NCI-H2107 (cell line): Measurements from ENCODE around the gene RAD1.
"Not testable (repeated sequence)": the region's sequence is repeated elsewhere in the genome, so short reads cannot be mapped to it uniquely, and the experiment has no call there.

Experiments used
- DNase-seq: peaks from one replicate; lab custom pipeline; 2025; lab: John Stamatoyannopoulos, UW

Gene RAD1

DNA sequence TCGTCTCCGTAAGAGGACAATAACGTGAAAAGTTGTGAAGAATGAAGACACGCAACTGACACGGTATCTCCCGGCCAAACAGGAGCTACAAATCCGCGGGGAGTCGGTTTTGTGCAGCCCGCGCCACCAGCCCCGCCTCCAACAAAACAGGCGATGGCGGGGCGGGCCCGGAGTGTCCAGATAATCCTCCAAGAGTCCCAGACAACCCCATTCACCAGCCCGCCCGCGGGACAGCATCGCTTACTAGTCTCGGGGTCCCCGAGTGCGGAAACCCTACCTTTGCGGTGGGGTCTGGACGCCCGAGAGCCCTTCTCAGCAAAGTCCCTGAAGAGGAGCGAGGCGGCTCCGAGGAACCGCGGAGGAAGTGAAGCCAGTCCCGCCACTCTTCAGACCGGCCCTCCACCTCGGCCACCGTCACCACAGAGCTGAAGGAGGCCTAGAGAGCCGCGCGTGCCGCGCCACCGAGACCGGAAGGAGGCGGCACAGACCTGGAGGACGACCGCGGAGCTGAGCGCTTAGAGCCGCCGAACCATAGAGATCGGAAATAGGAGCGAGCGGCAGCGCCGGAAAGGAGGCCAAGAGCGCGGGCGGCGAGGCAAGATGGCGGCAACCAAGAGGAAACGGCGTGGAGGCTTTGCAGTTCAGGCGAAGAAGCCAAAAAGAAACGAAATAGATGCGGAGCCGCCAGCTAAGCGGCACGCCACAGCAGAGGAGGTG is at the start of gene RAD1, which contains the start of gene BRIX1:
Gene RAD1 (minus strand): TSS at position 366 of the 717 bp plus-strand sequence. CDS start 612 bp downstream, outside the sequence.
Gene BRIX1 (plus strand): TSS at position 573 of the 717 bp plus-strand sequence. CDS start 28 bp downstream, at position 601.
- DNase-seq, result peak; percentile 97

GRCh38 chr5:34959323-34959722 is 44.0 kb upstream of the RAD1 start:
- DNase-seq, result no peak

DNA sequence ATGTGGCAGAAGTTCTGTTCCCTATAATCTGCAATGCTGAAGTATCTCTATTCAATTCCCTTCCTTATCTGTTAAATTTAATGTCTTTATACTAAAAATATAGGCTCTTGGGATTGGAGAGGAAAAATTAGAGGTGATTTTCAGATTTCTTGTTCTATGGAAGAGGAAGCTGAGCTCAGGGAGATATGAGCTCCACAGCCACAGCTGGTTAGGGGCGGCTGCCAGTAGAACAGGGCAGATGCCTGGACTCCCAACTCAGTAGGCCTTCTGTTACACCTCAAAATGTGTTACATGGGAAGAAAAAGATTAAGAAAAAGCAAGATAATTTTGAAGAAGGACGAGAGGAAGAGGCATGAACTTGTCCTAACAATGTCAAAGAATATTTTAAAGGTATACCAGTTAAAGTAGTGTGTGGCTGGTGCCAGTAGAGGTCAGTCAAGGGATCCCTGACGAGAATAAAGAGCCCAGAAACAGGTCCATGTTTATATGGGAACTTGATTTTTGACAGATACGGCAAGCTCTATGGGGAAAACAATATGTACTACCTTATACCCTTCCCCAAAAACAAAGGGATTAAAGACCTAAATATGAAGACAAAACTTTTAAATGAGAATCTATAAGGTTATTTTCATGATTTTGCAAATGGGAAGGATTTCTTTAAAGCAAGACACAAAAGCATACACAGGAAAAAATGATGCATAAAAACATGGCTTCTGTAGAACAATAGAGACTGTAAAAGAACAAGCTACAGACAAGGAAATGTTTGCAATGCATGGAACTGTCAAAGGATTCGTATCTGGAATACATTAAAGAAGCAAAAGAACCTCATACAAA is 42.8 kb upstream of the RAD1 start:
- no peak for DNase-seq

DNA sequence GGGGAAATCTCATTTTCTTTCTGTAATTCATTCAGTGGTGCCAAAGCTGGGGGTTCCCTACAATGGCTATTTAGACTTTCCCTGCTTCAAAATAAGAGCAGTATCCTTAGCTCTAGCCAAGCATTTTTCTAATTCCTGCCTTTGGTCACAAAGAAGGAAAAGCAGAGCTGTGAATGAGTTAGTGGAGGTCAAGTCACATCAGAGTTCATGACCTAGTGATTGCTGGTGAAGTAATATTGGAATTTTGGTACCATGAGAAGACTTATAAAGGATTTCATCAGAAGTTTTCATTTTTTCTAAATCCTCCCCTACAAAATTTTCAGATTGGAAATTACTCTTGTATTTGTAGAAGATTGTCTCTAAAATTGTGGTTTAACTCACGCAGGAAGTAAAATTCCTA is 42.0 kb upstream of the RAD1 start:
- DNase-seq, result no peak

- DNase-seq, result no peak
These were observed 29.2 kb upstream of the RAD1 start for GRCh38 chr5:34944460-34945047.

- no peak for DNase-seq
These were observed 28.7 kb upstream of the RAD1 start for GRCh38 chr5:34944044-34944443.

- DNase-seq, result no peak
These were observed 26.6 kb upstream of the RAD1 start for GRCh38 chr5:34941936-34942335.

DNA sequence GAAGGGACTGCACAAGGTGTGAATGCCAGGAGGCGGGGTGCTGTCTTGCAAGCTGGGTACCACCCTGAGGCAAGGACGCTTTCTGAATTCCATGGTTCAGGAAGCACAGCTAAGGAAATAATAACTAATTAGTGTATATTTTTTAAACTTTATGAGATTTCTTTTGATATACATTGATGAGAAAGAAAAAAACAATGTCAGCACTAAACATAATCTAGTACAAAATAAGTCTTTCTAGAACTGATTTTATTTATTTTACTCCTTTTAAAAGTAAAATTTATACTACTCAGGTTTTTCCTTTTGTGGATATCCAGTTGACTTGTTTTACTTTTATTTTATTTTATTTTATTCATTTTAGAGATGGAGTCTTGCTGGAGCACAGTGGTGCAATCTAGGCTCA is 17.6 kb upstream of the RAD1 start:
- no peak for DNase-seq

GRCh38 chr5:34930870-34931269 is 15.6 kb upstream of the RAD1 start:
- DNase-seq, result no peak

DNA sequence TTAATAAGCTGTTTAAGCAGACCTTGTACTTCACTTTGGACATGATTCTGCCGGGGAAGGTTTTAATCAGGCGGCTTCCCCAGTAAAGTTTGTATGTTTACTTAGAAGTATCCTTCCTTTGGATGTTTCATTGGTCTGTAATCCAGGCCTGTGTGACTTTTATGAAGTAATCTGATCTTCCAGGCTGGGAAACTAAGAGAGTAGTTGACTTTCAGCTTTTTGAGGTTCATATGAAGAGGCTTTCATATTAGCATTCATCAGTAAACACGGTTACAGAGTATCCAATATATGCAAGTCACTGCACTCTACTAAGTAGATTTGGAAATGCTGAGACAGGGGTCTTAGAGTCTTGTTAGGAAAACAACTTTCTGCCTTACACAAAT is 15.1 kb upstream of the RAD1 start:
- no peak for DNase-seq

- DNase-seq, result peak; percentile 57
These were observed 14.6 kb upstream of the RAD1 start for GRCh38 chr5:34929720-34930461.

DNA sequence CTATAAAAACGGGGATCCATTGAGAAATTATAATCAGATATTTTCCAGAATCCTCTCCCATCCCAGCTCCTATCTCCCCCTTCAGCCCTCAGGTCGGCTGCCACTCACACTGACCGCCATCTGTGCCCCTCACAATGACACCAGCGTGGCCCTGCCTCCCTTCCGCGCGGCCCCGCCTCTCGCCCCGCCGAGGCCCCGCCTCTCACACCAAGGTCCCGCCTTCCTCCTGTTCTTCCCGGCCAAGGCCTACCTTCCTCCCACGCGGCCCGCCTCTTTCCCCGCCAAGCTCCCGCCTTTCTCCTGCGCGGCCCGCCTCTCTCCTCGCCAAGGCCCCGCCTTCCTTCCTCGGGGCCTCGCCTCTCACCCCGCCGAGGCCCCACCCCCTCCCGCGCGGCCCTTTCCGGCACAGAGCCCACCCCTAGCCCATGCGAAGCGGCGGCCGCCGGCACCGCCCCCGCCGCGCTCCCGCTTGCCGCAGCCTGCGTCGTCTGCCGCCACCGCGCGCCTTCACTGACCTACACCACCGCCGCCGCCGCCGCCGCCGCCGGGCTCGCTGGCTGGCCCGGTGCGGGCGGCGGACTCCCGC is 13.9 kb upstream of the RAD1 start, which contains the start of gene DNAJC21:
Gene DNAJC21 (plus strand): TSS at position 426 of the 586 bp plus-strand sequence. CDS start 261 bp downstream, outside the sequence.
- peak; percentile 96 for DNase-seq

DNA sequence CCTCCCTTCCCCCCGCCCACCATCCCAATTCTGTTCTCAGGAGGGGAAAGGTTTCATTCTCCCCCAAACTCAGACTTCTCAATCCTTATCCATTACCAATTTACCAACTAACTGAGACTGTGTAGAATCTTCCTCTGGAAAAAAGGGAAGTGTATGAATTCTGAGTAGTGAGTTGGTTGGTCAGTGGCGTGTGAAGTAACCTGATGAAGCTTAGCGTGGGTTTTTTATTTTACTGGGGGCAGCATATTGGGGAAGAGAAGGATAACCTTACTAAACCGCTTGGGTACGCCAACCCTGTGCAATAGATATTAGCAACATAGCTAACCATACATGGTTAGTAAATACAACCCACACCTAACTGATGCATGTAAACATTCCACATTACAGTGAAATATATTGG is 13.0 kb upstream of the RAD1 start:
- DNase-seq, result no peak

DNA sequence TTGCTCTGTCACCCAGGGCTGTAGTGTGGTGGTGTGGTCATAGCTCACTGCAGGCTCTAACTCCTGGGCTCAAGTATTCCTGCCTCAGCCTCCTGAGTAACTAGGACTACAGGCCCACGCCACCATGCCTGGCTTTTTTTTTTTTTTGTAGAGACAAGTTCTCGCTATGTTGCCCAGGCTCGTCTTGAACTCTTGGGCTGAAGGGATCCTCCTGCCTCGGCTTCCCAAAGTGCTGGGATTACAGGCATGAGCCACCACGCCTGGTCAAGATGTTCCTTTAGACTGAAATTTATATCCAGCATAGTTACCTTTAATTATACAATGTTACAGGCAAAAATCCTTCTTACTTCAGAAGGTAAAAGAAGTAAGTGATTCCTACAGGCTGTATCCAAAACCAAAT is 12.5 kb upstream of the RAD1 start:
- no peak for DNase-seq

DNA sequence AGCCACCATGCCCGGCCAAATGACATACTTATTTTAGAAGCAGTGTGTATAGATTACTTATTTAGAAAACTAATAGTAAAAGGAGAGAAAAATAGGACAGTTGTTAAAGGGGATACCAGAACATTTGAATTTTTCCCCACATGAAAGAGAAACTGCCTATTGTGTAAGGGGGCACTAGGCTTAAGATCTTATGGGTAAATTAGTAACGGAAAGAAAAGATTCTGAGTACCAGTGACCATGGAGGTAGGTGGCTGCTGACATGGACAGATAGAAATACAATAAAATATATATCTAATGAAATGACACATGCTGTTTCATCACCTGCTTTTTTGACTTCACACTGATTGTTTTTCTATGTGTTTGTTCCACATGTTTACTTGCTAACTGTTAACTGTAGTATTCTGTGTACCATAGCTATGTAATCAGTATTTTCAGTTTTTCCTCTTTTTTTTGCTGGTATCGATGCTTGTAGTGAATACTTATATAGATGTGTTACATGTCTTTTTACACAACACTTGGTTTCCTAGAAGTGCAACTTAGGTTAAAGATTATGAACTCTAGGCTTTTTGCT is 11.1 kb upstream of the RAD1 start:
- DNase-seq, result no peak

GRCh38 chr5:34924462-34924765 is 9.1 kb upstream of the RAD1 start:
- DNase-seq, result no peak

DNA sequence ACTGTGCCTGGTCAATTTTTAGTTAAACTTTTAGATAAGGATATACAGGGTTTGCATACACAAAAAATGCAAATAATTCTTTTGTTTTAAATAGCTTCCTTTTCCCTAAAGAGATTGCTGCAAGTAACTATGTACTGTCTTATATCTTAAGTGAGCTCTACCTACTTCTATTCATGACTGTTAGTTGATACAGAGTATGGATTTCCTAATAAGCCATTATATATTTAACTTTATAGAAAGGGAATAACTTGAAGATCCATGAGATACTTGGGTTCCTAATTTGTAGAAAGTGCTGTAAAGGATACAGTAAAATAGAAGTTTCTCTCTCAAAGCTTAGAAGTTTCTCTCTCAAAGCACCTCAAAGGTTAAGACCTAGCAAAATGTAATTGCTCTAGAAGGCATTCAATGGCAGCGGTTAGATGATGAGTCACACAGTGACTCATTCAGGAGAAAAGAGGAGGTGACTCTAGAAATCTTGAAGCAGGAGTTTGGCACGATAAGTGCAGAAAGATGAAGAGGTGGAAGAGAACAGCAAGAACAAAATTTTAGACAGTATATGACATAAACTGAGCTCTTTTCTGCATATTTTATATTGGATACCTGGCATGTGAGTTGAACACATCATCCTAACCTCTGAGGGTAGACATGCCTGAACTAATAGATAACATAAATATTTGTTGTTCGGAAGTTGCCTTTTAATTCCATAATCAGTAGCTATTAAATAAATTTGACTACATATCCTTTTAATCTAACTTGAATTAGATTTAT is 8.6 kb upstream of the RAD1 start:
- no peak for DNase-seq

DNA sequence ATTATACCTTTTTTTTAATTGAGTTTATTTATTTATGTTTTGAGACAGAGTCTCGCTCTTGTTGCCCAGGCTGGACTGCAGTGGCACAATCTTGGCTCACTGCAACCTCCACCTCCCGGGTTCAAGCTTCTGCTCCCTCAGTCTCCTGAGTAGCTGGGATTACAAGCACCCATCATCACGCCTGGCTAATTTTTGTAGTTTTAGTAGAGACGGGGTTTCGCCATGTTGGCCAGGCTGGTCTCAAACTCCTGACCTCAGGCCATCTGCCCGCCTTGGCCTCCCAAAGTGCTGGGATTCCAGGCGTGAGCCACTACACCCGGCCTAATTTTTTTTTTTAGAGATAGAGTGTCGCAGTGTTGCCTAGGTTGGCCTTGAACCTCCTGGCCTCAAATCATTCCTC is 8.0 kb upstream of the RAD1 start:
- not testable (repeated sequence) for DNase-seq

DNA sequence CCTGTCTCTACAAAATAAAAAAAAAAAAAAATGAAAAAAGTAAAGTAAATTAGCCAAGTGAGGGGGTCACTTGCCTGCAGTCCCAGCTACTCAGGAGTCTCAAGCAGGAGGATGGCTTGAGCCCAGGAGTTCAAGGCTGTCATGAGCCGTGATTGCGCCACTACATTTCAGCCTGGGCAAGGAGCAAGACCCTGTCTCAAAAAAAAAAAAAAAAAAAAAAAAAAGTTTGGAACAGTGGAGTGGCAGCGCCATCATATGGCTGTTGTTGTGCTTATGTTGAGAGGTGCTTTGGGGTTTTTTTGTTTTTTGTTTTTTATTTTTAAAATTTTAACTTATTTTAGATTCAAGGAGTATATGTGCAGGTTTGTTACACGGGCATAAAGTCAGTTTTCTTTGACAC is 3.8 kb upstream of the RAD1 start:
- no peak for DNase-seq

- no peak for DNase-seq
These were observed 2.7 kb upstream of the RAD1 start for GRCh38 chr5:34918025-34918424.

DNA sequence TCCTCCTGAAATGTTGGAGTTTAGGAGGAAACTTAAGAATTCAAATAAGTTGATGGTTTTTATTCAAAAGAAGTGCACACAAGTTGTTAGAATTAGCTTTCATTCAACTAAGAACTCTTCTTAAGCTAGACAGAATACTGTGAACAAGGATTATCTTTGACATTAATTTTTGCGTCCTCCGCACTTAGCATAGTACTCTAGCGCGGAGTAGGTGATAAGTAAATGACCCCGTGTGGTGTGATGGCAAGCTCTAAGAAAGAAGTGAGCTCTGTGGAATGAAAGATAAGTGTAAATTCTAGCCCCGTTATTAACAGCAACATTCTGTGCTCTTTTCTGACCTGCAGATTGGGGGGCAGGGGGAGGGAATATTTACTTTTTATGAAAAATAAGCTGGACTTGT is 1.2 kb upstream of the RAD1 start:
- DNase-seq, result no peak
